GM23248 (cell line): ENCODE measurements around the gene MEGF11. TPM values are rescaled to one million over a fixed set of nuclear protein-coding genes. Genes with fewer than 3 reads are reported as not detected.

ENCODE experiments used
- DNase-seq: peaks from one replicate; pipeline ENCODE4 v3.0.0-alpha.2; 2015
- H2AFZ ChIP-seq: fragments of 200-600 bp; sonication (generic); 2 replicates; pipeline ENCODE4 v1.6.1; 2016; ENCODE audit warnings: antibody characterized with exemption
- H3F3A ChIP-seq: fragments of 200-600 bp; sonication (generic); 2 replicates; pipeline ENCODE4 v1.6.1; 2016; ENCODE audit warnings: mild to moderate bottlenecking, antibody characterized with exemption, mixed run types; ENCODE audit not compliant: insufficient read depth
- H3K27ac ChIP-seq: fragments of 200-600 bp; sonication (generic); 2 replicates; pipeline ENCODE4 v1.5.1; 2016; ENCODE audit warnings: mild to moderate bottlenecking
- H3K27me3 ChIP-seq: fragments of 200-600 bp; sonication (generic); replicated peaks from 2 replicates; pipeline ENCODE4 v1.6.1; 2016; ENCODE audit warnings: mild to moderate bottlenecking; ENCODE audit not compliant: insufficient read depth
- H3K36me3 ChIP-seq: fragments of 200-600 bp; sonication (generic); 2 replicates; pipeline ENCODE4 v1.6.1; 2016; ENCODE audit warnings: low read depth, mild to moderate bottlenecking
- H3K4me1 ChIP-seq: fragments of 200-600 bp; sonication (generic); 2 replicates; pipeline ENCODE4 v1.6.1; 2016; ENCODE audit warnings: mild to moderate bottlenecking; ENCODE audit not compliant: insufficient read depth
- H3K4me2 ChIP-seq: fragments of 200-600 bp; sonication (generic); one replicate; pipeline ENCODE4 v1.6.1; 2016; ENCODE audit warnings: mild to moderate bottlenecking; ENCODE audit not compliant: unreplicated experiment
- H3K4me3 ChIP-seq: fragments of 200-600 bp; sonication (generic); 2 replicates; pipeline ENCODE4 v1.5.1; 2016; ENCODE audit warnings: mild to moderate bottlenecking
- H3K79me2 ChIP-seq: fragments of 200-600 bp; sonication (generic); 2 replicates; pipeline ENCODE4 v1.6.1; 2016; ENCODE audit warnings: mild to moderate bottlenecking; ENCODE audit not compliant: insufficient read depth
- H3K9ac ChIP-seq: fragments of 200-600 bp; sonication (generic); 2 replicates; pipeline ENCODE4 v1.6.1; 2016; ENCODE audit warnings: mild to moderate bottlenecking
- H3K9me2 ChIP-seq: fragments of 200-600 bp; sonication (generic); 2 replicates; pipeline ENCODE4 v1.6.1; 2016; ENCODE audit warnings: mixed run types, mild to moderate bottlenecking, moderate library complexity; ENCODE audit not compliant: insufficient read depth
- H3K9me3 ChIP-seq: fragments of 200-600 bp; sonication (generic); one replicate; pipeline ENCODE4 v1.6.1; 2017; ENCODE audit warnings: low read depth
- H4K20me1 ChIP-seq: fragments of 200-600 bp; sonication (generic); 2 replicates; pipeline ENCODE4 v1.6.0; 2016; ENCODE audit not compliant: insufficient read depth
- EZH2 ChIP-seq: fragments of 200-600 bp; sonication (generic); IDR thresholded peaks from 2 replicates; pipeline ENCODE4 v1.6.1; 2018; ENCODE audit warnings: antibody characterized with exemption, mild to moderate bottlenecking; ENCODE audit not compliant: insufficient read depth, poor library complexity, severe bottlenecking
- EZH2phosphoT487 ChIP-seq: fragments of 200-600 bp; sonication (generic); IDR thresholded peaks from 2 replicates; pipeline ENCODE4 v1.6.1; 2018; ENCODE audit warnings: antibody characterized with exemption, moderate library complexity, mild to moderate bottlenecking, low read depth; ENCODE audit not compliant: insufficient read depth
- WGBS, 2 experiments: methylation state at CpG; one replicate each; pipeline ENCODE4 v1.1.6; 2015 to 2017; ENCODE audit warnings: low lambda C conversion rate in 2 of 2, low coverage in 1 of 2; ENCODE audit errors: missing lambda C conversion rate in 2 of 2; 5-methylcytosine and 5-hydroxymethylcytosine counted together
- in situ Hi-C: fragments of 300-500 bp; cut with MboI; formaldehyde crosslinking; loops from 2 replicates; pipeline ENCODE4 v1.15.0; 2020
- polyA plus RNA-seq: library from polyadenylated mRNA; unstranded; fragments of >200 nt; fragmentation: Nextera tagmentation; extraction: Ambion mirVana; gene quantifications from 2 replicates; pipeline ENCODE4 v1.2.1, GENCODE V29; 2016
- total RNA-seq: library from RNA; depleted of rRNA; stranded (reverse); fragments of >200 nt; shearing (Covaris generic); gene quantifications from 2 replicates; pipeline ENCODE4 v1.2.3, GENCODE V29; 2014

MEGF11 gene
- total and polyA plus RNA-seq, 2 experiments from 2014 or later = 0.14 TPM; not detected in 1

GRCh38 chr15:65963911-65964482 is 289.6 kb downstream of the MEGF11 start:
- Histone ChIP-seq H3K36me3 (no peaks in the 10 kb centered on the region), H4K20me1 (no peaks in the 10 kb centered on the region), H3F3A (no peaks in the 10 kb centered on the region), H3K9me2 (no peaks in the 10 kb centered on the region), H3K4me1 (no peaks in the 10 kb centered on the region), H3K4me3 (no peak overlapping the region), H3K27ac (no peak overlapping the region), H2AFZ (no peak overlapping the region), H3K27me3 (peaks cover 88% of the 10 kb centered on the region), H3K4me2 (no peak overlapping the region), H3K9ac (no peak overlapping the region), H3K79me2 (no peaks in the 10 kb centered on the region), H3K9me3 (no peaks in the 10 kb centered on the region)
- in situ Hi-C loops = no loop called here
- DNase-seq = no peak
- WGBS, 2 experiments = 31% methylated on average over 13 of the region's 13 CpGs
- TF ChIP-seq EZH2 (no peak), EZH2phosphoT487 (no peak)

- H3K9me3 ChIP-seq = no peaks in the 10 kb centered on the region
- H3K4me3 ChIP-seq = no peak overlapping the region
- H3K79me2 ChIP-seq = no peaks in the 10 kb centered on the region
- H4K20me1 ChIP-seq = no peaks in the 10 kb centered on the region
- WGBS, 2 experiments = 20 to 24% methylated on average over 5 of the region's 5 CpGs
- no peaks in the 10 kb centered on the region for H3K4me1 ChIP-seq
- H3K9me2 ChIP-seq = no peaks in the 10 kb centered on the region
- no peak overlapping the region for H3K9ac ChIP-seq
- H3K4me2 ChIP-seq = no peak overlapping the region
- no peak overlapping the region for H3K27ac ChIP-seq
- DNase-seq = no peak
- H3K36me3 ChIP-seq = no peaks in the 10 kb centered on the region
- TF ChIP-seq EZH2phosphoT487 (no peak), EZH2 (no peak)
- no peak overlapping the region for H2AFZ ChIP-seq
- H3K27me3 ChIP-seq = peaks cover 82% of the 10 kb centered on the region
- in situ Hi-C loops = no loop called here
- H3F3A ChIP-seq = no peaks in the 10 kb centered on the region
Measured at GRCh38 chr15:65963358-65963757, 290.2 kb downstream of the MEGF11 start.

- no peak for DNase-seq
- H3K27me3 ChIP-seq = peaks cover 71% of the 10 kb centered on the region
- no peaks in the 10 kb centered on the region for H3K9me2 ChIP-seq
- WGBS, 2 experiments = 27 to 29% methylated on average over 3 of the region's 3 CpGs
- no peak for TF ChIP-seq EZH2phosphoT487
- no peak for TF ChIP-seq EZH2
- H3K4me3 ChIP-seq = no peak overlapping the region
- H3K36me3 ChIP-seq = no peaks in the 10 kb centered on the region
- in situ Hi-C loops = no loop called here
- no peak overlapping the region for H3K4me2 ChIP-seq
- H3F3A ChIP-seq = no peaks in the 10 kb centered on the region
- H3K4me1 ChIP-seq = no peaks in the 10 kb centered on the region
- no peak overlapping the region for H2AFZ ChIP-seq
- H3K9ac ChIP-seq = no peak overlapping the region
- H4K20me1 ChIP-seq = no peaks in the 10 kb centered on the region
- no peak overlapping the region for H3K27ac ChIP-seq
- H3K9me3 ChIP-seq = no peaks in the 10 kb centered on the region
- H3K79me2 ChIP-seq = no peaks in the 10 kb centered on the region
Measured at GRCh38 chr15:65962187-65962586, 291.4 kb downstream of the MEGF11 start.

GRCh38 chr15:65960586-65960985 is 293.0 kb downstream of the MEGF11 start:
- Histone ChIP-seq H3K79me2 (no peaks in the 10 kb centered on the region), H3K27ac (no peak overlapping the region), H3K9me2 (no peaks in the 10 kb centered on the region), H3K27me3 (peaks cover 67% of the 10 kb centered on the region), H3K4me1 (no peaks in the 10 kb centered on the region), H3K4me2 (no peak overlapping the region), H2AFZ (no peak overlapping the region), H3K4me3 (no peak overlapping the region), H4K20me1 (no peaks in the 10 kb centered on the region), H3K9me3 (no peaks in the 10 kb centered on the region), H3K9ac (no peak overlapping the region), H3F3A (no peaks in the 10 kb centered on the region), H3K36me3 (no peaks in the 10 kb centered on the region)
- TF ChIP-seq EZH2 (no peak), EZH2phosphoT487 (no peak)
- in situ Hi-C loops = no loop called here
- WGBS, 2 experiments = 24 to 25% methylated on average over 3 of the region's 3 CpGs
- no peak for DNase-seq

GRCh38 chr15:65958835-65959234 is 294.7 kb downstream of the MEGF11 start:
- TF ChIP-seq EZH2 = no peak
- TF ChIP-seq EZH2phosphoT487 = no peak
- H3K79me2 ChIP-seq = no peaks in the 10 kb centered on the region
- no peak overlapping the region for H3K4me3 ChIP-seq
- no peak overlapping the region for H3K27ac ChIP-seq
- peaks cover 56% of the 10 kb centered on the region for H3K27me3 ChIP-seq
- WGBS, 2 experiments = 32 to 33% methylated on average over 3 of the region's 3 CpGs
- H3K4me2 ChIP-seq = no peak overlapping the region
- DNase-seq = no peak
- no peaks in the 10 kb centered on the region for H3K36me3 ChIP-seq
- H3K9me2 ChIP-seq = no peaks in the 10 kb centered on the region
- no peaks in the 10 kb centered on the region for H3K9me3 ChIP-seq
- no peaks in the 10 kb centered on the region for H3F3A ChIP-seq
- H2AFZ ChIP-seq = no peak overlapping the region
- no peaks in the 10 kb centered on the region for H4K20me1 ChIP-seq
- in situ Hi-C loops = no loop called here
- no peaks in the 10 kb centered on the region for H3K4me1 ChIP-seq
- no peak overlapping the region for H3K9ac ChIP-seq
